GM23338 (cell line): ENCODE results near the gene EML4. TPM values are rescaled to one million over a fixed set of nuclear protein-coding genes. Genes with fewer than 3 reads are reported as not detected.

Experiments
- ATAC-seq: fragments of 200-7000 bp; cut with Tn5 transposase; 3 replicates; pipeline ENCODE4 v1.9.1; 2020
- DNase-seq: peaks from one replicate; pipeline ENCODE4 v3.0.0-alpha.2; 2015; ENCODE audit warnings: low spot score
- H2AFZ ChIP-seq: fragments of 200-600 bp; sonication (generic); 2 replicates; pipeline ENCODE4 v1.8.0; 2016; ENCODE audit warnings: antibody characterized with exemption, mild to moderate bottlenecking, moderate library complexity
- H3F3A ChIP-seq: fragments of 200-600 bp; sonication (generic); replicated peaks from 2 replicates; pipeline ENCODE4 v1.8.0; 2017; ENCODE audit warnings: antibody characterized with exemption, mixed run types, low read depth
- H3K27ac ChIP-seq: fragments of 200-600 bp; sonication (generic); 2 replicates; pipeline ENCODE4 v1.6.1; 2016; ENCODE audit warnings: low read depth
- H3K27me3 ChIP-seq: fragments of 200-600 bp; sonication (generic); 2 replicates; pipeline ENCODE4 v1.8.0; 2016; ENCODE audit warnings: mild to moderate bottlenecking, mixed run types, moderate library complexity; ENCODE audit not compliant: insufficient read depth
- H3K36me3 ChIP-seq: fragments of 200-600 bp; sonication (generic); 2 replicates; pipeline ENCODE4 v1.8.0; 2016; ENCODE audit warnings: mild to moderate bottlenecking; ENCODE audit not compliant: insufficient read depth
- H3K4me1 ChIP-seq: fragments of 200-600 bp; sonication (generic); 2 replicates; pipeline ENCODE4 v1.8.0; 2016; ENCODE audit warnings: mild to moderate bottlenecking, moderate library complexity; ENCODE audit not compliant: insufficient read depth
- H3K4me2 ChIP-seq: fragments of 200-600 bp; sonication (generic); 2 replicates; pipeline ENCODE4 v1.7.1; 2017; ENCODE audit warnings: mixed run types
- H3K4me3 ChIP-seq: fragments of 200-600 bp; sonication (generic); 2 replicates; pipeline ENCODE4 v1.6.1; 2016; ENCODE audit warnings: mixed run types
- H3K79me2 ChIP-seq: fragments of 200-600 bp; sonication (generic); replicated peaks from 2 replicates; pipeline ENCODE4 v1.8.0; 2017; ENCODE audit warnings: mild to moderate bottlenecking; ENCODE audit not compliant: insufficient read depth
- H3K9me2 ChIP-seq: fragments of 200-600 bp; sonication (generic); 2 replicates; pipeline ENCODE4 v1.8.0; 2017; ENCODE audit not compliant: insufficient read depth
- H4K20me1 ChIP-seq: fragments of 200-600 bp; sonication (generic); replicated peaks from 2 replicates; pipeline ENCODE4 v1.8.0; 2017; ENCODE audit warnings: mild to moderate bottlenecking; ENCODE audit not compliant: insufficient read depth
- H3K27ac Mint-ChIP-seq: 2 replicates; pipeline ENCODE4 v1.8.0; 2020; ENCODE audit warnings: inconsistent platforms, mild to moderate bottlenecking, moderate library complexity, mixed read lengths
- H3K27me3 Mint-ChIP-seq: 3 replicates; pipeline ENCODE4 v1.8.0; 2022; ENCODE audit warnings: low read depth, mild to moderate bottlenecking, moderate library complexity, mixed read lengths, inconsistent platforms; ENCODE audit not compliant: insufficient read depth, poor library complexity
- H3K36me3 Mint-ChIP-seq: 3 replicates; pipeline ENCODE4 v1.8.0; 2021; ENCODE audit warnings: low read depth, mild to moderate bottlenecking, inconsistent platforms, moderate library complexity, mixed read lengths
- H3K4me1 Mint-ChIP-seq: 3 replicates; pipeline ENCODE4 v1.8.0; 2020; ENCODE audit warnings: mild to moderate bottlenecking, inconsistent platforms, mixed read lengths
- H3K4me3 Mint-ChIP-seq: 3 replicates; pipeline ENCODE4 v1.8.0; 2021; ENCODE audit warnings: moderate library complexity, mild to moderate bottlenecking, inconsistent platforms, mixed read lengths
- H3K9me3 Mint-ChIP-seq: 3 replicates; pipeline ENCODE4 v1.8.0; 2020; ENCODE audit warnings: moderate library complexity, mild to moderate bottlenecking, inconsistent platforms, mixed read lengths
- CREB1 ChIP-seq: fragments of 250-450 bp; sonication (Bioruptor Pico); IDR thresholded peaks from 2 replicates; pipeline ENCODE4 v1.5.0; 2020; ENCODE audit warnings: low read depth, mild to moderate bottlenecking, moderate library complexity
- CTCF ChIP-seq, 2 experiments: fragments of 200-600 bp in 1 of 2; sonication (generic) in 1 of 2; conservative IDR thresholded peaks; 2 replicates each; pipeline versions ENCODE4 v1.5.1 to v1.6.1; 2016 to 2017; ENCODE audit warnings: antibody characterized with exemption in 2 of 2, low read depth in 2 of 2, mild to moderate bottlenecking in 2 of 2, moderate library complexity in 1 of 2
- EZH2 ChIP-seq: fragments of 200-600 bp; sonication (generic); IDR thresholded peaks from one replicate; pipeline ENCODE4 v1.8.0; 2017; ENCODE audit warnings: antibody characterized with exemption, mild to moderate bottlenecking, low read depth; ENCODE audit not compliant: unreplicated experiment
- EZH2phosphoT487 ChIP-seq: fragments of 200-600 bp; sonication (generic); IDR thresholded peaks from one replicate; pipeline ENCODE4 v1.8.1; 2018; ENCODE audit warnings: antibody characterized with exemption; ENCODE audit not compliant: unreplicated experiment
- JUNB ChIP-seq: IDR thresholded peaks from one replicate; pipeline ENCODE4 v1.6.1; 2016; ENCODE audit warnings: antibody characterized with exemption; ENCODE audit not compliant: unreplicated experiment
- NANOG ChIP-seq: IDR thresholded peaks from 2 replicates; pipeline ENCODE4 v1.6.1; 2016; ENCODE audit warnings: antibody characterized with exemption, borderline replicate concordance
- POLR2AphosphoS5 ChIP-seq: IDR thresholded peaks from 2 replicates; pipeline ENCODE4 v1.6.1; 2016; ENCODE audit warnings: antibody characterized with exemption, low read depth
- STAT1 ChIP-seq: IDR thresholded peaks from one replicate; pipeline ENCODE4 v1.6.1; 2016; ENCODE audit warnings: antibody characterized with exemption; ENCODE audit not compliant: unreplicated experiment
- ZNF114 ChIP-seq: fragments of 250-450 bp; sonication (Bioruptor Pico); IDR thresholded peaks from 2 replicates; pipeline ENCODE4 v1.5.0; 2020; ENCODE audit warnings: mild to moderate bottlenecking, moderate library complexity
- ZNF331 ChIP-seq: fragments of 250-450 bp; sonication (Bioruptor Pico); IDR thresholded peaks from 2 replicates; pipeline ENCODE4 v1.5.0; 2020; ENCODE audit warnings: low read depth, mild to moderate bottlenecking, moderate library complexity
- polyA plus RNA-seq: library from polyadenylated mRNA; unstranded; fragments of >200 nt; fragmentation: Nextera tagmentation; extraction: Ambion mirVana; gene quantifications from 2 replicates; pipeline ENCODE4 v1.2.1, GENCODE V29; 2016
- total RNA-seq: library from RNA; depleted of rRNA; stranded (reverse); fragments of >200 nt; shearing (Covaris generic); gene quantifications from 2 replicates; pipeline ENCODE4 v1.2.3, GENCODE V29; 2014
- TF ChIP-seq, protein P1 (sequence below): fragments of 250-450 bp; sonication (Bioruptor Pico); IDR thresholded peaks from 2 replicates; pipeline ENCODE4 v1.5.0; 2020; ENCODE audit warnings: mild to moderate bottlenecking, moderate library complexity
- TF ChIP-seq, protein P2 (sequence below): IDR thresholded peaks from 2 replicates; pipeline ENCODE4 v1.6.1; 2016; ENCODE audit warnings: antibody characterized with exemption
- TF ChIP-seq, protein P3 (sequence below): IDR thresholded peaks from one replicate; pipeline ENCODE4 v1.6.1; 2018; ENCODE audit warnings: antibody characterized with exemption; ENCODE audit not compliant: unreplicated experiment

EML4 gene
- total and polyA plus RNA-seq, 2 experiments from 2014 or later, result 65.3 to 115 TPM

GRCh38 chr2:42224422-42225067, 55.4 kb downstream of the EML4 start:
- Histone ChIP-seq H3K36me3 (no peaks in the 10 kb centered on the region), H3K27me3 (no peaks in the 10 kb centered on the region), H3K4me2 (no peak overlapping the region), H3K27ac (no peak overlapping the region), H3K9me2 (no peaks in the 10 kb centered on the region), H3K4me3 (no peak overlapping the region), H3F3A (no peaks in the 10 kb centered on the region), H3K79me2 (peaks cover 90% of the 10 kb centered on the region), H3K4me1 (no peaks in the 10 kb centered on the region), H2AFZ (no peak overlapping the region), H4K20me1 (peaks cover 25% of the 10 kb centered on the region)
- Mint-ChIP-seq H3K27ac (no peak overlapping the region), H3K36me3 (no peaks in the 10 kb centered on the region), H3K9me3 (no peaks in the 10 kb centered on the region), H3K4me3 (no peak overlapping the region), H3K27me3 (peaks cover 2% of the 10 kb centered on the region), H3K4me1 (peaks cover 15% of the 10 kb centered on the region; the same call in 2 of the 3 replicates)
- TF ChIP-seq NANOG (no peak), ZNF331 (no peak), EZH2phosphoT487 (no peak), CREB1 (no peak), EZH2 (no peak), JUNB (no peak), ZNF114 (CRISPR knock-in tag) (no peak), CTCF (conservative IDR thresholded peaks at IDR 0.05; ENCODE audit: low read depth in 2 of 2) (no peak), POLR2AphosphoS5 (no peak), STAT1 (no peak)
- TF ChIP-seq, protein P1, sequence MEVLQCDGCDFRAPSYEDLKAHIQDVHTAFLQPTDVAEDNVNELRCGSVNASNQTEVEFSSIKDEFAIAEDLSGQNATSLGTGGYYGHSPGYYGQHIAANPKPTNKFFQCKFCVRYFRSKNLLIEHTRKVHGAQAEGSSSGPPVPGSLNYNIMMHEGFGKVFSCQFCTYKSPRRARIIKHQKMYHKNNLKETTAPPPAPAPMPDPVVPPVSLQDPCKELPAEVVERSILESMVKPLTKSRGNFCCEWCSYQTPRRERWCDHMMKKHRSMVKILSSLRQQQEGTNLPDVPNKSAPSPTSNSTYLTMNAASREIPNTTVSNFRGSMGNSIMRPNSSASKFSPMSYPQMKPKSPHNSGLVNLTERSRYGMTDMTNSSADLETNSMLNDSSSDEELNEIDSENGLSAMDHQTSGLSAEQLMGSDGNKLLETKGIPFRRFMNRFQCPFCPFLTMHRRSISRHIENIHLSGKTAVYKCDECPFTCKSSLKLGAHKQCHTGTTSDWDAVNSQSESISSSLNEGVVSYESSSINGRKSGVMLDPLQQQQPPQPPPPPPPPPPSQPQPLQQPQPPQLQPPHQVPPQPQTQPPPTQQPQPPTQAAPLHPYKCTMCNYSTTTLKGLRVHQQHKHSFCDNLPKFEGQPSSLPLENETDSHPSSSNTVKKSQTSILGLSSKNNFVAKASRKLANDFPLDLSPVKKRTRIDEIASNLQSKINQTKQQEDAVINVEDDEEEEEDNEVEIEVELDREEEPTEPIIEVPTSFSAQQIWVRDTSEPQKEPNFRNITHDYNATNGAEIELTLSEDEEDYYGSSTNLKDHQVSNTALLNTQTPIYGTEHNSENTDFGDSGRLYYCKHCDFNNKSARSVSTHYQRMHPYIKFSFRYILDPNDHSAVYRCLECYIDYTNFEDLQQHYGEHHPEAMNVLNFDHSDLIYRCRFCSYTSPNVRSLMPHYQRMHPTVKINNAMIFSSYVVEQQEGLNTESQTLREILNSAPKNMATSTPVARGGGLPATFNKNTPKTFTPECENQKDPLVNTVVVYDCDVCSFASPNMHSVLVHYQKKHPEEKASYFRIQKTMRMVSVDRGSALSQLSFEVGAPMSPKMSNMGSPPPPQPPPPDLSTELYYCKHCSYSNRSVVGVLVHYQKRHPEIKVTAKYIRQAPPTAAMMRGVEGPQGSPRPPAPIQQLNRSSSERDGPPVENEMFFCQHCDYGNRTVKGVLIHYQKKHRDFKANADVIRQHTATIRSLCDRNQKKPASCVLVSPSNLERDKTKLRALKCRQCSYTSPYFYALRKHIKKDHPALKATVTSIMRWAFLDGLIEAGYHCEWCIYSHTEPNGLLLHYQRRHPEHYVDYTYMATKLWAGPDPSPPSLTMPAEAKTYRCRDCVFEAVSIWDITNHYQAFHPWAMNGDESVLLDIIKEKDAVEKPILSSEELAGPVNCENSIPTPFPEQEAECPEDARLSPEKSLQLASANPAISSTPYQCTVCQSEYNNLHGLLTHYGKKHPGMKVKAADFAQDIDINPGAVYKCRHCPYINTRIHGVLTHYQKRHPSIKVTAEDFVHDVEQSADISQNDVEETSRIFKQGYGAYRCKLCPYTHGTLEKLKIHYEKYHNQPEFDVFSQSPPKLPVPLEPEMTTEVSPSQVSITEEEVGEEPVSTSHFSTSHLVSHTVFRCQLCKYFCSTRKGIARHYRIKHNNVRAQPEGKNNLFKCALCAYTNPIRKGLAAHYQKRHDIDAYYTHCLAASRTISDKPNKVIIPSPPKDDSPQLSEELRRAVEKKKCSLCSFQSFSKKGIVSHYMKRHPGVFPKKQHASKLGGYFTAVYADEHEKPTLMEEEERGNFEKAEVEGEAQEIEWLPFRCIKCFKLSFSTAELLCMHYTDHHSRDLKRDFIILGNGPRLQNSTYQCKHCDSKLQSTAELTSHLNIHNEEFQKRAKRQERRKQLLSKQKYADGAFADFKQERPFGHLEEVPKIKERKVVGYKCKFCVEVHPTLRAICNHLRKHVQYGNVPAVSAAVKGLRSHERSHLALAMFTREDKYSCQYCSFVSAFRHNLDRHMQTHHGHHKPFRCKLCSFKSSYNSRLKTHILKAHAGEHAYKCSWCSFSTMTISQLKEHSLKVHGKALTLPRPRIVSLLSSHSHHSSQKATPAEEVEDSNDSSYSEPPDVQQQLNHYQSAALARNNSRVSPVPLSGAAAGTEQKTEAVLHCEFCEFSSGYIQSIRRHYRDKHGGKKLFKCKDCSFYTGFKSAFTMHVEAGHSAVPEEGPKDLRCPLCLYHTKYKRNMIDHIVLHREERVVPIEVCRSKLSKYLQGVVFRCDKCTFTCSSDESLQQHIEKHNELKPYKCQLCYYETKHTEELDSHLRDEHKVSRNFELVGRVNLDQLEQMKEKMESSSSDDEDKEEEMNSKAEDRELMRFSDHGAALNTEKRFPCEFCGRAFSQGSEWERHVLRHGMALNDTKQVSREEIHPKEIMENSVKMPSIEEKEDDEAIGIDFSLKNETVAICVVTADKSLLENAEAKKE (CRISPR knock-in tag), result no peak
- TF ChIP-seq, protein P2, sequence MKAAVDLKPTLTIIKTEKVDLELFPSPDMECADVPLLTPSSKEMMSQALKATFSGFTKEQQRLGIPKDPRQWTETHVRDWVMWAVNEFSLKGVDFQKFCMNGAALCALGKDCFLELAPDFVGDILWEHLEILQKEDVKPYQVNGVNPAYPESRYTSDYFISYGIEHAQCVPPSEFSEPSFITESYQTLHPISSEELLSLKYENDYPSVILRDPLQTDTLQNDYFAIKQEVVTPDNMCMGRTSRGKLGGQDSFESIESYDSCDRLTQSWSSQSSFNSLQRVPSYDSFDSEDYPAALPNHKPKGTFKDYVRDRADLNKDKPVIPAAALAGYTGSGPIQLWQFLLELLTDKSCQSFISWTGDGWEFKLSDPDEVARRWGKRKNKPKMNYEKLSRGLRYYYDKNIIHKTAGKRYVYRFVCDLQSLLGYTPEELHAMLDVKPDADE, result no peak
- TF ChIP-seq, protein P3, sequence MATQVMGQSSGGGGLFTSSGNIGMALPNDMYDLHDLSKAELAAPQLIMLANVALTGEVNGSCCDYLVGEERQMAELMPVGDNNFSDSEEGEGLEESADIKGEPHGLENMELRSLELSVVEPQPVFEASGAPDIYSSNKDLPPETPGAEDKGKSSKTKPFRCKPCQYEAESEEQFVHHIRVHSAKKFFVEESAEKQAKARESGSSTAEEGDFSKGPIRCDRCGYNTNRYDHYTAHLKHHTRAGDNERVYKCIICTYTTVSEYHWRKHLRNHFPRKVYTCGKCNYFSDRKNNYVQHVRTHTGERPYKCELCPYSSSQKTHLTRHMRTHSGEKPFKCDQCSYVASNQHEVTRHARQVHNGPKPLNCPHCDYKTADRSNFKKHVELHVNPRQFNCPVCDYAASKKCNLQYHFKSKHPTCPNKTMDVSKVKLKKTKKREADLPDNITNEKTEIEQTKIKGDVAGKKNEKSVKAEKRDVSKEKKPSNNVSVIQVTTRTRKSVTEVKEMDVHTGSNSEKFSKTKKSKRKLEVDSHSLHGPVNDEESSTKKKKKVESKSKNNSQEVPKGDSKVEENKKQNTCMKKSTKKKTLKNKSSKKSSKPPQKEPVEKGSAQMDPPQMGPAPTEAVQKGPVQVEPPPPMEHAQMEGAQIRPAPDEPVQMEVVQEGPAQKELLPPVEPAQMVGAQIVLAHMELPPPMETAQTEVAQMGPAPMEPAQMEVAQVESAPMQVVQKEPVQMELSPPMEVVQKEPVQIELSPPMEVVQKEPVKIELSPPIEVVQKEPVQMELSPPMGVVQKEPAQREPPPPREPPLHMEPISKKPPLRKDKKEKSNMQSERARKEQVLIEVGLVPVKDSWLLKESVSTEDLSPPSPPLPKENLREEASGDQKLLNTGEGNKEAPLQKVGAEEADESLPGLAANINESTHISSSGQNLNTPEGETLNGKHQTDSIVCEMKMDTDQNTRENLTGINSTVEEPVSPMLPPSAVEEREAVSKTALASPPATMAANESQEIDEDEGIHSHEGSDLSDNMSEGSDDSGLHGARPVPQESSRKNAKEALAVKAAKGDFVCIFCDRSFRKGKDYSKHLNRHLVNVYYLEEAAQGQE, result no peak
- ATAC-seq (no peak), DNase-seq (no peak)
